H54 (cell line): ENCODE results near the gene PEAK1.

Experiments used
- DNase-seq: peaks from one replicate; pipeline ENCODE4 v3.0.0; 2011; ENCODE audit warnings: low spot score, mixed read lengths; ENCODE audit not compliant: insufficient read length
- FAIRE-seq: peaks from 3 replicates; lab custom pipeline; 2011; peaks lifted over from hg19 to GRCh38; lab: Jason Lieb, UNC
- POLR2A ChIP-seq: IDR thresholded peaks from 2 replicates; pipeline ENCODE4 v1.6.1; 2011; ENCODE audit warnings: low read depth, mild to moderate bottlenecking, low read length

Gene PEAK1

DNA sequence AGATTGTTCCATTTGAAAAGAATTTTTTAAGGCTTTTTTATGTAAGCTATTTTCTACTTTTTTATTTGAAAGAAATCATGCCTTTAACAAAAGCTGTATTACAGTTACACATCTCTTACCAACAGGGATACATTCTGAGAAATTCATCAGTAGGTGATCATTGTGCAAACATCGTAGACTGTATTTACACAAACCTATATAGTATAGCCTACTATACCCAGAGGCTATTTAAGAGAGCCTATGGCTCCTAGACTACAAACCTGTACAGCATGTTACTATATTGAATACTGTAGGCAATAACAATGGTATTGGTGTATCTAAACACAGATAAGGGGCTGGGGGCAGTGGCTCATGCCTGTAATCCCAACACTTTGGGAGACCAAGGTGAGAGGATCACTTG is 43.1 kb downstream of the PEAK1 start:
- no peak for TF ChIP-seq POLR2A
- DNase-seq, result no peak
- FAIRE-seq, result no peak

DNA sequence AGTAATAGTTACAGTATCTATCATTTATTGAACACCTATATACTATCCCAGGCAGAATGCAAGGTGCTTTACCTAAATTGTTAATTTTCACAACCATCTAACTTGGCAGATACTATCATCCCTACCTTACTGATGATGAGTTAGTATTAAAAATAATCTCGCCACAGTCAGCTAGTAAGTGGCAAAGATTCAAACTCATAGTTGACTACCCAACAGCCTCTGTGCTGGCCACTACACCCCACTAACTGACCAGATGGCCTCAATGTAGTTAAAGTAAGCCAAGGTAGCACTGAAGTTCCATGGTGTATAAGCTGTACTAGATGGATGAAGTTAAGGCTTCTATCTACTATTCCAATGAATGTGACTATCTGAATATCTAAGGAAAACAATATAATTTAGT is 44.8 kb downstream of the PEAK1 start:
- no peak for TF ChIP-seq POLR2A
- no peak for FAIRE-seq
- DNase-seq, result no peak

DNA sequence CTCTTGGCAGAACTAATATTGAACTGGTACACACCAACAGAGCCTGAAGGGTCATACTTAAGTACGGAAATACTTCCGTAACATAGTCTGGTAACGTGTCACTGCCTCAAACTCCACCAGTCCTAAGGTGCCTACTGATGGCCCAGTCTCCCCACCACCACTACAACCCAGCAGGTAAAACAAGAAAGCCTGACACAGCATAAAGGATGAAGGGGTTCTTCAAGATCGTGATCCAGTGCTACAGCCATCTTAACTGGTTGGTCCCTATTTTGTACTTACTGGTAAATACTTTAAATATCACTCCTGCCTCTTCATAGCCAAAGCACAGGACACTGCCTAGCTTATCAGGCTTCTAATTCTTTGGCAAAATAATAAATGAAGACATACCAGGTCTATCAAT is 46.5 kb downstream of the PEAK1 start:
- no peak for TF ChIP-seq POLR2A
- DNase-seq, result no peak
- FAIRE-seq, result no peak

DNA sequence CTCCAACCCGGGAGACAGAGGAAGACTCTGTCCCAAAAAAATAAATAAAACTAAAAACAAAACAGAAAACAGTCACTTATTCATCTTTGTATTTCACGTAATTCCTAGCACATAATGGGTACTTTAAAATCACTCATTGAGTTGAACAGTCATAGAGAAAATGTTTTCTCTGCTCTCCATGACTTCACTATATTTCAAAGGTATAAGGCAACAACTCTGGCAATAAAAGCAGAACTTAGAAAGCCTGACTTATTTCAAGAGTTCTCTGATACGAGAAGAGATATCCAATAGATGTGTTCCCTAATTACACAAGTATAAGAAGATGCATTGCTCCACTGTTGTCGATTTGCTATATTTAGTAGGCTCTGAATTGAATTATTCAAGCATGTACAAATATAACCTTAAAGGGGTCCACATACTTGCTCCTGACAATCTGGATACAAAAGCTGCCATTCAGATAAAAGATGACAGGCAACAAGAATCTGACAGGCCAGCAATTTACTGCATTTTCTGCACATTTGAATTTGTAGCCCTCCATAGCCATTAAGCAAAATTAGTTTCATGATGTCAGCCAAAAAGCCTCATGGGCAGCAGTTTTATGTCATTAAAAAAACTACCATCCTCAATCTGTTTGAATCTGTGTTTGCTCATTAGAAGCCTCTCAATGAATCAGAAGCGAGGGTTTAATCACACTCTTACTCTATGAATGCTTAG is 47.9 kb downstream of the PEAK1 start:
- no peak for FAIRE-seq
- TF ChIP-seq POLR2A, result no peak
- DNase-seq, result no peak

DNA sequence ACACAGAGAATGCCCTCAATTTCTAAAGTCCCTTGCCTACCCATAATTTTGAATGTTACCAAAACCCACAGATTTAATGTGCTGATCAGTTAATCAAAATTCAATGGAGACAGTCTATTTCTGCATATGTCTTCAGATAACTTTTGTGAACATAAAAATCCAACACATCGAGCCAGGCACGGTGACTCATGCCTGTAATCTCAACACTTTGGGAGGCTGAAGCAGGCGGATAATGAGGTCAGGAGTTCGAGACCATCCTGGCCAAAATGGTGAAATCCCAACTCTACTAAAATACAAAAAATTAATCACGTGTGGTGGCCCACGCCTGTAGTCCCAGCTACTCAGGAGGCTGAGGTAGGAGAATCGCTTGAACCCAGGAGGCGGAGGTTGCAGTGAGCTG is 49.3 kb downstream of the PEAK1 start:
- no peak for TF ChIP-seq POLR2A
- DNase-seq (no peak), FAIRE-seq (no peak)

DNA sequence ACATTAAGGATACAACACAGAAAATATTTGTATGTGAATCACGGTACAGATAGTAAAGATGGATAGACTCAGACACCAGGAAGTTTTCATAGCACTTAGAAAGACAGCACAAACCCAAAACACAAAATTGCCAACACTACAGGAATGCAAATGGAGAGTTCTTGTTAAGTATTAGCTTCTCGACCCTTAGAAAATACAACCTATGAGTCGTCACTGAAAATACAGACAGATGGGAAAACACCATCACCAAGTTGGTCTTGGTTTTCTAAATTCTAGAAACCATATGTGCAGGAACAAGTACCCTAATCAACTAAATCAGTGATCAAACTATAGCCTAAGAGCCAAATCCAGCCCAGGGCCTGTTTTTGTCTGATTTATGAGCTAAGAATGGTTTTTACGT is 50.7 kb downstream of the PEAK1 start:
- no peak for TF ChIP-seq POLR2A
- no peak for FAIRE-seq
- no peak for DNase-seq

DNA sequence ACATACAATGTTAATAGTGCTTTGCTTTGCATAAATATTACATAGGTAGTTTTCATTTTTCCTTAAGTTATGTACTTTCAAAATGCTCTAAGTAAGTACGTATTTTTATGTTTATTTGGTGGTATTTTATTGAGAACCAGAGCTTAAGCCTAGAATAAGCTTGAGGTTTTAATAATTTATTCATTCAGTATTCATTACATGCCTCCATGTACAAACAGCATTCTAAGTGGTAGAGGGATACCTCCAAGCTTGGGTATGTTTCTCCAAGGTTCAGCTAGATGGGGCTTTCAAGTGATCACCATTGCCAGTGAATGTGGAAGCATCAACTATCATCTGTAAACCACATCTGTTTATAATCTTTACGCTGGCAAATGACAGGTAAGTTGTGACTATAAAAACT is 52.3 kb downstream of the PEAK1 start:
- no peak for TF ChIP-seq POLR2A
- FAIRE-seq (no peak), DNase-seq (no peak)

DNA sequence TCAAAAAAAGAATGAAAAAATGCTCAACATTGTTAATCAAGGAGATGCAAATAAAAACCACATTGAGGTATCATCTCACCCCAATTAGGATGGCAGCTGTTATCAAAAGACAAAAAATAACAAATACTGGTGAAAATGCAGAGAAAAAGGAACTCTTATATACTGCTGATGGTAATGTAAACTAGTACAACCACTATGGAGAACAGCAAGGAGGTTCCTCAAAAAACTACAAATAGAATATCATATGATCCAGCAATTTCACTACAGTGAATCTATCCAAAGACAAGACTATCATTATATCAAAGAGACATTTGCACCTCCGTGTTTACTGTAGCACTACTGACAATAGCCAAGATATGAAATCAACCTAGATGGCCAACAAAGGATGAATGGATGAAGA is 58.4 kb downstream of the PEAK1 start:
- TF ChIP-seq POLR2A, result no peak
- FAIRE-seq (no peak), DNase-seq (no peak)

DNA sequence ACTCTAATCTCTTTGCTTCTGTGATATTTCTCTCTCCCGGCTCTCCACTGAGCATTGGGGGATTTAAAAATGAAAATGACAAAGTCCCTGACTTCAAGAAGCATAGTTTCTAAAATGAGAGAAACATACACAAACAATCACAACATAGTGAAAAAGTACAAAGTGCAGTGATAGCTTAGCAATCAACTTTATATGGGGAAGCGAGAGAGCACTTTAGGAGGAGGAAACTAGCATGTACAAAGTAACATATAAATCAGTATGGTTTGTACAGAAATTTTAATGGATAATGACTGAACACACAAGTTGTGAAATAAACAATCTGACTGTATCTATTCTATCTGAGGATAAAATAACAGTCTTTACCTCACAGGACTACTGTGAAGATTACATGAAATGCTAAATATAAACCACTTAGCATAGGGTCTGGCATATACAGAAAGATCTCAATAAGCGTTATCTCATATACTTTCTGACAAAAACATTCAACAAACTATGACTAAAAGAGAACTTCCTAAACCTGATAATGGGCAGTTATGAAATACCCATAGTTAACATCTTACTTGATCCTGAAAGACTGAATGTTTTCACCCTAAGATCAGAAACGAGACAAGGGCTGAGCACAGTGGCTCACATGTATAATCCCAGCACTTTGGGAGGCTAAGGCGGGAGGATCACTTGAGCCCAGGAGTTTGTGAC is 61.2 kb downstream of the PEAK1 start:
- TF ChIP-seq POLR2A, result no peak
- no peak for FAIRE-seq

DNA sequence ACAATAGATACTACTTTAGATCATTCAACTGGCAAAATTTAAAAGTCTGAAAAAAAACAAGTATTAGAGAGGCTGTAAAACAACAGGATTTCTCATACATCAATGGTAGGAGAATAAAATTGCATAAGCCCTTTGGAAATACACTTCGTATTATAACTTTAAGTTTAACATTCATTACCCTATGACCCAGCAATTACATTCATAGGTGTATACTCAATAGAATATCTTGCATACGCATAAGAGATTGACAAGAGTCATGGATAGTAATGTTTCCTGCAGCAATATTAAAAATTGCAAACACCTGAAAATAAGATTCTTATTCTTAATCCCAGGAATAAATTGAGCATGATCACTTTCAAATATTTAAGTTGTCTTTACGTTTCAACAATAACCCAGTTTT is 63.6 kb downstream of the PEAK1 start:
- no peak for FAIRE-seq
- TF ChIP-seq POLR2A, result no peak
- DNase-seq, result no peak

More for the DNA sequence above, 61.2 kb downstream of the PEAK1 start:
- no peak for DNase-seq

DNA sequence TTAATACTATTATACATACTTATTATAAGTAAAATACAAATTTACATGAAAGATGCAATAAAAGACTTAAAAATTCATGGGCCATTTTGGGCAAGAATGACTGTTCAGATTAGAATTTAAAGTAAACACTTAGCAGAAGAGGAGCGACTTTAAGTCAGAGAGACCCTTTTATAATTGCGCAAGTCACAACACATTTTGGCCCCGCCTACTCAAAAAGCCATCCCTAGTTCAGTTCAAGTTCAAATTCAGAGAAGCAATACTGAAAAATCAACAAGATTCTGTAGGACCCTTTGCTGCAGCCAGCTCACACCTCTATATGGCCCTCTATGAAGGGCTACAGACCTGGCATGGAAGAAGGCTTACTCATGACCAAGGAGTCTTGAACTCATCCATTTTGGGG is 64.6 kb downstream of the PEAK1 start:
- no peak for FAIRE-seq
- no peak for DNase-seq
- TF ChIP-seq POLR2A, result no peak

DNA sequence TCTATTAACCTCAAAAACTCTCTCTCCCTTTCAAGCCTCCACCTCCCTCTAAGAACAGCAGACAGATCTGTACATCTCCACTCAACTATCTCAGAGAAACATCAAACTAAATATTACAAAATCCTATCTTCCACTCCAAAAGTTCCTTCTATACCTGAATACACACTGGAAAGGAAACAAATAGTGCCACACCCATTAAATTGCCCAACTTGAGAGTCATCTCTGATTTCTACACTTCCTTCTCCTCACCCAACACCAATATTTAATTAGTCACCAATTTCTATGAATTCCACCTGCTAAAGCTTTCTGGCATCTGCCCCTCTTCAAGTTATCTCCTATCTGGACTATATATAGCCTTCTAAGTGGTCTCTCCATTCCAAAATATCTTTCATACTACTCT is 65.8 kb downstream of the PEAK1 start:
- no peak for TF ChIP-seq POLR2A
- no peak for DNase-seq
- FAIRE-seq, result no peak

DNA sequence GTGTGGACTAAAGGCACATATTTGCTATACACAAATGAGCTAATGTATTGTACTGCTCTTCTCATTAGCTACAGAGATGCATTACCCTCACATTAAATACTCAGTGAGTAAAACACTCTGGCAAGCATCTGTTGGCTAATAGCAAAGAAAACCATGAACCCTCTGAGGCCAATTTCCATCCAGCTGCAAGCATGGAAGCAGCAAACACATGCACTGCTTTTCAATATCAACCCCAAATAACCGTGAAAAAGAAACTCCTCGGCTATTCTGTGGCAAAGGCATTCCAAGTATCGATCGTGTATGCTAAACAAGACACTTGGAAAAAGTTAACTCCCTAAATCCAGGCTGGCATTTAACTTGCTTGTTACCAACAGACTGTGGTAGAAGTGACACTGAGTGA is 67.0 kb downstream of the PEAK1 start:
- no peak for FAIRE-seq
- no peak for DNase-seq
- TF ChIP-seq POLR2A, result no peak

DNA sequence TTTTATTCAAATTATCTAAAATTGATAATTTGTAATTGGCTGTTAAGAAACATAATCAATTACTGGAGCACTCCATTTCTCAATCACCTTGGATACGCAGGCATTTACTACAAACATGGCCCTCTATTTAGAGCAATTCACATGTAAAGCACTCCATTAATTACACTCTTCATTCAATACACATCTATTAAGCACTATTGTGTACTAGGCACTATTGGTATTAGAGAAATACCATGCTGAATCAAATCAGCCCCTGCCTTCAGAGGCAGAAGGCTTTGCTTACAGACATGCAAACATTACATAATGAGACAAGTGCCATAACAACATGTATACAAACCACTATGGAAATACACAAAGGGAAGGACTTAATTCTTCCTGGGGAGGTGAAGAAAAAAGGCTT is 69.1 kb downstream of the PEAK1 start:
- TF ChIP-seq POLR2A, result no peak
- DNase-seq (no peak), FAIRE-seq (no peak)

DNA sequence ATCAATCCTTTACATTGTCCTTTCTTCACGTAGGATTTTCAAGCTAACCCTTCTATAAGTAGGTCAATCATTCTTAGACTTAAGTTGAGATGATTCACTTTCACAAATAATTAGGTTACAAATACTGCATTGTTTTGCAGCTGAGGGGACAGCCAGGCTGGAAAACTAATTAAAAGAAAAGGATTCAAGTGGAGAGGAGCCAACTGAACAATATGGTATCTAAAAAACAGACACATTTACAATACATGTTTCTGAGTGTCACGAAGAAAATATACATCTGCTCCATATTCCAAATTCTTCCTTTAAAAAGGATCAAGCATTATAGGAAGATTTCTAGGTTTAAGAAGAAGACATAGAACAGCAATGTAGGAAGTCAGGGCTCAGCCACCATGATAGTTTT is 70.2 kb downstream of the PEAK1 start:
- FAIRE-seq (no peak), DNase-seq (no peak)
- no peak for TF ChIP-seq POLR2A

DNA sequence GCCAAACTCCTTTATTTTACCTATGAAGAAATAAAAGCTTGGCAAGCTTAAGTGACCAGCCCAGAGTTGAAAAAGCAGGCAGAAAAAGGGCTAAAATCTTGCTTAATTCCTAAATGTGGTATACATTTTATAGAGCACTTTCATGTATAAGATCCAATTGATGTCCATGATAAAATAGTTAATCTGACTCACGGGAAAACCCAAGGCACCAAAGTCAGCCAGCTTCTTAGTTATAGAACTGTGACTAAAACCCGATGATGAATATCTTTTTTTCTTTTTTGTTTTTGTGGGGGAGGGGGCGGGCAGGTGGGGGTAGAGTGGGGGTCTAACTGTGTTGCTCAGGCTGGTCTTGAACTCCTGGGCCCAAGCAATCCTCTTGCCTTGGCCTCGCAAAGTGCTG is 71.4 kb downstream of the PEAK1 start:
- TF ChIP-seq POLR2A, result no peak
- no peak for DNase-seq
- FAIRE-seq, result no peak
